ENCODE results near the gene PARVA. TPM values are rescaled to one million over a fixed set of nuclear protein-coding genes. Genes with fewer than 3 reads are reported as not detected.

PARVA gene
- total and polyA plus RNA-seq, 2 of the 8 experiments (the other 6 are each of a cell fraction or from before 2014, with no cell fraction given) = 3.1 to 13.5 TPM

GRCh38 chr11:12439615-12440014, 62.2 kb downstream of the PARVA start (continued):
- TF ChIP-seq, protein P1, sequence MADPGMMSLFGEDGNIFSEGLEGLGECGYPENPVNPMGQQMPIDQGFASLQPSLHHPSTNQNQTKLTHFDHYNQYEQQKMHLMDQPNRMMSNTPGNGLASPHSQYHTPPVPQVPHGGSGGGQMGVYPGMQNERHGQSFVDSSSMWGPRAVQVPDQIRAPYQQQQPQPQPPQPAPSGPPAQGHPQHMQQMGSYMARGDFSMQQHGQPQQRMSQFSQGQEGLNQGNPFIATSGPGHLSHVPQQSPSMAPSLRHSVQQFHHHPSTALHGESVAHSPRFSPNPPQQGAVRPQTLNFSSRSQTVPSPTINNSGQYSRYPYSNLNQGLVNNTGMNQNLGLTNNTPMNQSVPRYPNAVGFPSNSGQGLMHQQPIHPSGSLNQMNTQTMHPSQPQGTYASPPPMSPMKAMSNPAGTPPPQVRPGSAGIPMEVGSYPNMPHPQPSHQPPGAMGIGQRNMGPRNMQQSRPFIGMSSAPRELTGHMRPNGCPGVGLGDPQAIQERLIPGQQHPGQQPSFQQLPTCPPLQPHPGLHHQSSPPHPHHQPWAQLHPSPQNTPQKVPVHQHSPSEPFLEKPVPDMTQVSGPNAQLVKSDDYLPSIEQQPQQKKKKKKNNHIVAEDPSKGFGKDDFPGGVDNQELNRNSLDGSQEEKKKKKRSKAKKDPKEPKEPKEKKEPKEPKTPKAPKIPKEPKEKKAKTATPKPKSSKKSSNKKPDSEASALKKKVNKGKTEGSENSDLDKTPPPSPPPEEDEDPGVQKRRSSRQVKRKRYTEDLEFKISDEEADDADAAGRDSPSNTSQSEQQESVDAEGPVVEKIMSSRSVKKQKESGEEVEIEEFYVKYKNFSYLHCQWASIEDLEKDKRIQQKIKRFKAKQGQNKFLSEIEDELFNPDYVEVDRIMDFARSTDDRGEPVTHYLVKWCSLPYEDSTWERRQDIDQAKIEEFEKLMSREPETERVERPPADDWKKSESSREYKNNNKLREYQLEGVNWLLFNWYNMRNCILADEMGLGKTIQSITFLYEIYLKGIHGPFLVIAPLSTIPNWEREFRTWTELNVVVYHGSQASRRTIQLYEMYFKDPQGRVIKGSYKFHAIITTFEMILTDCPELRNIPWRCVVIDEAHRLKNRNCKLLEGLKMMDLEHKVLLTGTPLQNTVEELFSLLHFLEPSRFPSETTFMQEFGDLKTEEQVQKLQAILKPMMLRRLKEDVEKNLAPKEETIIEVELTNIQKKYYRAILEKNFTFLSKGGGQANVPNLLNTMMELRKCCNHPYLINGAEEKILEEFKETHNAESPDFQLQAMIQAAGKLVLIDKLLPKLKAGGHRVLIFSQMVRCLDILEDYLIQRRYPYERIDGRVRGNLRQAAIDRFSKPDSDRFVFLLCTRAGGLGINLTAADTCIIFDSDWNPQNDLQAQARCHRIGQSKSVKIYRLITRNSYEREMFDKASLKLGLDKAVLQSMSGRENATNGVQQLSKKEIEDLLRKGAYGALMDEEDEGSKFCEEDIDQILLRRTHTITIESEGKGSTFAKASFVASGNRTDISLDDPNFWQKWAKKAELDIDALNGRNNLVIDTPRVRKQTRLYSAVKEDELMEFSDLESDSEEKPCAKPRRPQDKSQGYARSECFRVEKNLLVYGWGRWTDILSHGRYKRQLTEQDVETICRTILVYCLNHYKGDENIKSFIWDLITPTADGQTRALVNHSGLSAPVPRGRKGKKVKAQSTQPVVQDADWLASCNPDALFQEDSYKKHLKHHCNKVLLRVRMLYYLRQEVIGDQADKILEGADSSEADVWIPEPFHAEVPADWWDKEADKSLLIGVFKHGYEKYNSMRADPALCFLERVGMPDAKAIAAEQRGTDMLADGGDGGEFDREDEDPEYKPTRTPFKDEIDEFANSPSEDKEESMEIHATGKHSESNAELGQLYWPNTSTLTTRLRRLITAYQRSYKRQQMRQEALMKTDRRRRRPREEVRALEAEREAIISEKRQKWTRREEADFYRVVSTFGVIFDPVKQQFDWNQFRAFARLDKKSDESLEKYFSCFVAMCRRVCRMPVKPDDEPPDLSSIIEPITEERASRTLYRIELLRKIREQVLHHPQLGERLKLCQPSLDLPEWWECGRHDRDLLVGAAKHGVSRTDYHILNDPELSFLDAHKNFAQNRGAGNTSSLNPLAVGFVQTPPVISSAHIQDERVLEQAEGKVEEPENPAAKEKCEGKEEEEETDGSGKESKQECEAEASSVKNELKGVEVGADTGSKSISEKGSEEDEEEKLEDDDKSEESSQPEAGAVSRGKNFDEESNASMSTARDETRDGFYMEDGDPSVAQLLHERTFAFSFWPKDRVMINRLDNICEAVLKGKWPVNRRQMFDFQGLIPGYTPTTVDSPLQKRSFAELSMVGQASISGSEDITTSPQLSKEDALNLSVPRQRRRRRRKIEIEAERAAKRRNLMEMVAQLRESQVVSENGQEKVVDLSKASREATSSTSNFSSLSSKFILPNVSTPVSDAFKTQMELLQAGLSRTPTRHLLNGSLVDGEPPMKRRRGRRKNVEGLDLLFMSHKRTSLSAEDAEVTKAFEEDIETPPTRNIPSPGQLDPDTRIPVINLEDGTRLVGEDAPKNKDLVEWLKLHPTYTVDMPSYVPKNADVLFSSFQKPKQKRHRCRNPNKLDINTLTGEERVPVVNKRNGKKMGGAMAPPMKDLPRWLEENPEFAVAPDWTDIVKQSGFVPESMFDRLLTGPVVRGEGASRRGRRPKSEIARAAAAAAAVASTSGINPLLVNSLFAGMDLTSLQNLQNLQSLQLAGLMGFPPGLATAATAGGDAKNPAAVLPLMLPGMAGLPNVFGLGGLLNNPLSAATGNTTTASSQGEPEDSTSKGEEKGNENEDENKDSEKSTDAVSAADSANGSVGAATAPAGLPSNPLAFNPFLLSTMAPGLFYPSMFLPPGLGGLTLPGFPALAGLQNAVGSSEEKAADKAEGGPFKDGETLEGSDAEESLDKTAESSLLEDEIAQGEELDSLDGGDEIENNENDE (IDR thresholded peaks at IDR 0.05; ENCODE audit: insufficient replicate concordance, low read length) = no peak
- TF ChIP-seq, protein P2, sequence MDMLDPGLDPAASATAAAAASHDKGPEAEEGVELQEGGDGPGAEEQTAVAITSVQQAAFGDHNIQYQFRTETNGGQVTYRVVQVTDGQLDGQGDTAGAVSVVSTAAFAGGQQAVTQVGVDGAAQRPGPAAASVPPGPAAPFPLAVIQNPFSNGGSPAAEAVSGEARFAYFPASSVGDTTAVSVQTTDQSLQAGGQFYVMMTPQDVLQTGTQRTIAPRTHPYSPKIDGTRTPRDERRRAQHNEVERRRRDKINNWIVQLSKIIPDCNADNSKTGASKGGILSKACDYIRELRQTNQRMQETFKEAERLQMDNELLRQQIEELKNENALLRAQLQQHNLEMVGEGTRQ (IDR thresholded peaks at IDR 0.05; ENCODE audit: low read length) = no peak

Data from H1 (cell line).